ENCODE measurements around the gene VPS45. TPM values are rescaled to one million over a fixed set of nuclear protein-coding genes. Genes with fewer than 3 reads are reported as not detected.
"Not testable (repeated sequence)": the region's sequence is repeated elsewhere in the genome, so short reads cannot be mapped to it uniquely, and the experiment has no call there.

The VPS45 gene
- polyA plus RNA-seq, 1 donor (not counting 4 experiments of a cell fraction or from before 2014, with no cell fraction given), result 40.0 TPM

DNA sequence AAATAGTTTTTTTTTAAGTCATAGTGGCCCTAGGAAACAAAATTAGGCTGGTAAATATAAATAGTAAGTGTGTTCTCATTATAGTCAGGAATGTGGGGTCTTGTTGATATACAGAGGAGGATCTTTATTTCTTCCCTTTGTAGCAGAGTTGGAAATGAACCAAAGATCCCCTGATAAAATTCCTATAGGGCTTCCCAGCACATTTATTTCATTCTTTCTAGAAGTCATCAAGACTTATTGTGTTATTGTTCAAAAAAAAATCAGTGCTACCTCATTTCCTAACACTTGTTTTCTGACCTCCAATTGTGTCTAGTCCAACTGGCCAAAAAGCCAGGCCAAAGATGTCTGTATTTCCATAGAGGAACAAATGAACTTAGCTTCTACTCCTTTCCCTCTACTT lies 74.5 kb downstream of the VPS45 start:
- Histone ChIP-seq H3K4me3 (ENCODE audit: control insufficient read depth in 2 of 3, extremely low read depth in 1 of 3, insufficient read depth in 2 of 3, low read depth in 1 of 3, low read length in 3 of 3) (no peak overlapping the region), H3K9me1 (ENCODE audit: control insufficient read depth, extremely low read depth, insufficient read depth, low read length) (no peaks in the 10 kb centered on the region), H3K27me3 (ENCODE audit: control insufficient read depth, extremely low read depth, insufficient read depth, low read length) (no peaks in the 10 kb centered on the region), H3K27ac (ENCODE audit: control insufficient read depth, insufficient read depth, low read length) (no peak overlapping the region), H3K4me2 (ENCODE audit: control insufficient read depth, extremely low read depth, insufficient read depth, low read depth, low read length) (no peak overlapping the region), H3K4me1 (ENCODE audit: control insufficient read depth, extremely low read depth, insufficient read depth, low read length) (no peaks in the 10 kb centered on the region), H3K79me2 (ENCODE audit: control insufficient read depth, insufficient read depth, low read length) (no peaks in the 10 kb centered on the region), H3K9ac (ENCODE audit: control insufficient read depth, extremely low read depth, insufficient read depth, low read length) (no peak overlapping the region), H4K20me1 (ENCODE audit: control insufficient read depth, extremely low read depth, insufficient read depth, low read length) (no peaks in the 10 kb centered on the region), H3K9me3 (ENCODE audit: control insufficient read depth, low read depth, low read length) (no peaks in the 10 kb centered on the region), H2AFZ (ENCODE audit: control insufficient read depth, low read length) (no peak overlapping the region), H3K36me3 (ENCODE audit: control insufficient read depth in 2 of 2, extremely low read depth in 1 of 2, insufficient read depth in 2 of 2, low read length in 2 of 2) (no peaks in the 10 kb centered on the region)
- dilution Hi-C loops (cut with MboI; ENCODE audit: extremely low pct_ligation_motif_present, low sequenced_read_pairs), result no loop called here
- no peak for TF ChIP-seq EZH2 (IDR thresholded peaks at IDR 0.05; ENCODE audit: low read length)
- TF ChIP-seq, protein P1, sequence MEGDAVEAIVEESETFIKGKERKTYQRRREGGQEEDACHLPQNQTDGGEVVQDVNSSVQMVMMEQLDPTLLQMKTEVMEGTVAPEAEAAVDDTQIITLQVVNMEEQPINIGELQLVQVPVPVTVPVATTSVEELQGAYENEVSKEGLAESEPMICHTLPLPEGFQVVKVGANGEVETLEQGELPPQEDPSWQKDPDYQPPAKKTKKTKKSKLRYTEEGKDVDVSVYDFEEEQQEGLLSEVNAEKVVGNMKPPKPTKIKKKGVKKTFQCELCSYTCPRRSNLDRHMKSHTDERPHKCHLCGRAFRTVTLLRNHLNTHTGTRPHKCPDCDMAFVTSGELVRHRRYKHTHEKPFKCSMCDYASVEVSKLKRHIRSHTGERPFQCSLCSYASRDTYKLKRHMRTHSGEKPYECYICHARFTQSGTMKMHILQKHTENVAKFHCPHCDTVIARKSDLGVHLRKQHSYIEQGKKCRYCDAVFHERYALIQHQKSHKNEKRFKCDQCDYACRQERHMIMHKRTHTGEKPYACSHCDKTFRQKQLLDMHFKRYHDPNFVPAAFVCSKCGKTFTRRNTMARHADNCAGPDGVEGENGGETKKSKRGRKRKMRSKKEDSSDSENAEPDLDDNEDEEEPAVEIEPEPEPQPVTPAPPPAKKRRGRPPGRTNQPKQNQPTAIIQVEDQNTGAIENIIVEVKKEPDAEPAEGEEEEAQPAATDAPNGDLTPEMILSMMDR (optimal IDR thresholded peaks at IDR 0.05 in 1 of 3, IDR thresholded peaks at IDR 0.05 in 1 of 3, conservative IDR thresholded peaks at IDR 0.05 in 1 of 3; ENCODE audit: extremely low read depth in 1 of 3, insufficient read depth in 2 of 3, low read length in 3 of 3), result no peak
- DNase-seq (ENCODE audit: low read depth, low spot score) (no peak), FAIRE-seq (no peak)

DNA sequence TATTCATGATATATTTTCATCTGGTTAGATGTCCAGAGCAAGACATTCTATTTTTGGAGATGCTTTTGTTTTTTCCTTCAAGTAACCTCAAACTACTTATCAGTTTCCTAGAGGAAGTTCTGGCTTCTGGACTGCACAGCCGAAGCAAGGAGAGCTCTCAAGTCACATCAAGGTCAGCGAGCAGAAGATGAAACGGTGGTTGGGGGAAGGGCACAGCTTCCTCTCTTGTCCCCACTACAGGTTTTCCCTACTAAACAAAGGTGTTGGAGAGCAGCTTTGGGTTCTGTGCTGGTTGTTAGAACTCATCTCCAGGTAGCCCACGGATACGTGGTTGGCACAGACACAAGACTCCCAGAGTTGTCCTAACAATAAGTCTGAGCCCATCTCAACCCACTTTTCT lies 77.0 kb downstream of the VPS45 start:
- Histone ChIP-seq H3K36me3 (ENCODE audit: control insufficient read depth in 2 of 2, extremely low read depth in 1 of 2, insufficient read depth in 2 of 2, low read length in 2 of 2) (no peaks in the 10 kb centered on the region), H3K9ac (ENCODE audit: control insufficient read depth, extremely low read depth, insufficient read depth, low read length) (no peak overlapping the region), H2AFZ (ENCODE audit: control insufficient read depth, low read length) (no peak overlapping the region), H3K79me2 (ENCODE audit: control insufficient read depth, insufficient read depth, low read length) (no peaks in the 10 kb centered on the region), H3K9me3 (ENCODE audit: control insufficient read depth, low read depth, low read length) (no peaks in the 10 kb centered on the region), H3K4me2 (ENCODE audit: control insufficient read depth, extremely low read depth, insufficient read depth, low read depth, low read length) (no peak overlapping the region), H3K4me3 (ENCODE audit: control insufficient read depth in 2 of 3, extremely low read depth in 1 of 3, insufficient read depth in 2 of 3, low read depth in 1 of 3, low read length in 3 of 3) (no peak overlapping the region), H3K27ac (ENCODE audit: control insufficient read depth, insufficient read depth, low read length) (no peak overlapping the region), H3K9me1 (ENCODE audit: control insufficient read depth, extremely low read depth, insufficient read depth, low read length) (no peaks in the 10 kb centered on the region), H3K27me3 (ENCODE audit: control insufficient read depth, extremely low read depth, insufficient read depth, low read length) (no peaks in the 10 kb centered on the region), H4K20me1 (ENCODE audit: control insufficient read depth, extremely low read depth, insufficient read depth, low read length) (no peaks in the 10 kb centered on the region), H3K4me1 (ENCODE audit: control insufficient read depth, extremely low read depth, insufficient read depth, low read length) (peaks cover 3% of the 10 kb centered on the region)
- FAIRE-seq (no peak), DNase-seq (ENCODE audit: low read depth, low spot score) (no peak)
- TF ChIP-seq, protein P1 (optimal IDR thresholded peaks at IDR 0.05 in 1 of 3, IDR thresholded peaks at IDR 0.05 in 1 of 3, conservative IDR thresholded peaks at IDR 0.05 in 1 of 3; ENCODE audit: extremely low read depth in 1 of 3, insufficient read depth in 2 of 3, low read length in 3 of 3), result no peak
- no peak for TF ChIP-seq EZH2 (IDR thresholded peaks at IDR 0.05; ENCODE audit: low read length)
- dilution Hi-C loops (cut with MboI; ENCODE audit: extremely low pct_ligation_motif_present, low sequenced_read_pairs), result no loop called here

DNA sequence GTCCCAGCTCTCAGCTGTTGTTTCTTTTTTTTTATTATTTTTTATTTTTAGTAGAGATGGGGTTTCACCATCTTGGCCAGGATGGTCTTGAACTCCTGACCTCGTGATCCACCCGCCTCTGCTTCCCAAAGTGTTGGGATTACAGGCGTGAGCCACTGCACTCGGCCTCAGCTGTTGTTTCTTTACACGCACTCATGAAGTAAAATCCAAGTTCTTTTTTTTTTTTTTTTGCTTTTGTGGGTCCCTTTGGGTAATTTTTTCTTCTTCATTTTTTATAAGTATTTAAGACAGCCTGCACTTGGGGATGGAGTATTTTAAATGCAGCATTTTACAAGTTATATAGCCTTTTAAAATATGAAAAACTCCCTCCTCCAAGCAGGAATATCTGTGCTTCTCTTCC lies 78.4 kb downstream of the VPS45 start:
- dilution Hi-C loops (cut with MboI; ENCODE audit: extremely low pct_ligation_motif_present, low sequenced_read_pairs); H3K36me3 ChIP-seq (ENCODE audit: control insufficient read depth in 2 of 2, extremely low read depth in 1 of 2, insufficient read depth in 2 of 2, low read length in 2 of 2); H3K9ac ChIP-seq (ENCODE audit: control insufficient read depth, extremely low read depth, insufficient read depth, low read length); H2AFZ ChIP-seq (ENCODE audit: control insufficient read depth, low read length); H3K27ac ChIP-seq (ENCODE audit: control insufficient read depth, insufficient read depth, low read length); DNase-seq (ENCODE audit: low read depth, low spot score); H3K4me2 ChIP-seq (ENCODE audit: control insufficient read depth, extremely low read depth, insufficient read depth, low read depth, low read length); H3K4me3 ChIP-seq (ENCODE audit: control insufficient read depth in 2 of 3, extremely low read depth in 1 of 3, insufficient read depth in 2 of 3, low read depth in 1 of 3, low read length in 3 of 3); H4K20me1 ChIP-seq (ENCODE audit: control insufficient read depth, extremely low read depth, insufficient read depth, low read length); H3K79me2 ChIP-seq (ENCODE audit: control insufficient read depth, insufficient read depth, low read length); H3K9me3 ChIP-seq (ENCODE audit: control insufficient read depth, low read depth, low read length); FAIRE-seq; H3K9me1 ChIP-seq (ENCODE audit: control insufficient read depth, extremely low read depth, insufficient read depth, low read length); H3K4me1 ChIP-seq (ENCODE audit: control insufficient read depth, extremely low read depth, insufficient read depth, low read length); H3K27me3 ChIP-seq (ENCODE audit: control insufficient read depth, extremely low read depth, insufficient read depth, low read length): not testable (repeated sequence)
